Duodenal mucosa (tissue), 2 donors: ENCODE data around the gene MED17.
A peak's percentile ranks its signal among the peaks of the same experiment; 100 is the strongest.
"Not testable (repeated sequence)": the region's sequence is repeated elsewhere in the genome, so short reads cannot be mapped to it uniquely, and the experiment has no call there.

Experiments used
- H3K27ac ChIP-seq: one replicate; pipeline ENCODE4 v1.7.0; 2013; ENCODE audit warnings: low read depth, low read length
- H3K27me3 ChIP-seq, 2 donors: one replicate each; pipeline ENCODE4 v1.7.0; 2013; ENCODE audit warnings: low read length in 2 of 2, control low read depth in 1 of 2; ENCODE audit not compliant: insufficient read depth in 2 of 2, control insufficient read depth in 1 of 2
- H3K36me3 ChIP-seq, 2 donors: one replicate each; pipeline ENCODE4 v1.7.0; 2013; ENCODE audit warnings: low read length in 2 of 2, control low read depth in 1 of 2; ENCODE audit not compliant: insufficient read depth in 2 of 2, control insufficient read depth in 1 of 2
- H3K4me1 ChIP-seq, 2 donors: one replicate each; pipeline ENCODE4 v1.7.0; 2013; ENCODE audit warnings: low read length in 2 of 2, control low read depth in 1 of 2; ENCODE audit not compliant: insufficient read depth in 2 of 2, control insufficient read depth in 1 of 2
- H3K4me3 ChIP-seq, 2 donors: one replicate each; pipeline ENCODE4 v1.7.0; 2013; ENCODE audit warnings: low read length in 2 of 2, low read depth in 1 of 2
- H3K9ac ChIP-seq, 2 donors: one replicate each; pipeline ENCODE4 v1.7.0; 2013; ENCODE audit warnings: low read length in 2 of 2, low read depth in 1 of 2
- H3K9me3 ChIP-seq, 2 donors: one replicate each; pipeline ENCODE4 v1.7.0; 2013; ENCODE audit warnings: low read length in 2 of 2, control low read depth in 1 of 2; ENCODE audit not compliant: control insufficient read depth in 1 of 2

The MED17 gene

GRCh38 chr11:93773601-93774200 is 10.4 kb upstream of the MED17 start:
- no peaks in the 10 kb centered on the region for H3K36me3 ChIP-seq
- H3K4me3 ChIP-seq, result no peak overlapping the region
- no peaks in the 10 kb centered on the region for H3K9me3 ChIP-seq
- no peaks in the 10 kb centered on the region for H3K27me3 ChIP-seq
- H3K4me1 ChIP-seq, result no peaks in the 10 kb centered on the region
- no peak overlapping the region for H3K9ac ChIP-seq
- H3K27ac ChIP-seq, result no peak overlapping the region

- not testable (repeated sequence) for H3K4me1 ChIP-seq, H3K9me3 ChIP-seq, H3K4me3 ChIP-seq, H3K27me3 ChIP-seq, H3K27ac ChIP-seq, H3K9ac ChIP-seq, H3K36me3 ChIP-seq
These were observed 9.5 kb upstream of the MED17 start for GRCh38 chr11:93774560-93774959.

DNA sequence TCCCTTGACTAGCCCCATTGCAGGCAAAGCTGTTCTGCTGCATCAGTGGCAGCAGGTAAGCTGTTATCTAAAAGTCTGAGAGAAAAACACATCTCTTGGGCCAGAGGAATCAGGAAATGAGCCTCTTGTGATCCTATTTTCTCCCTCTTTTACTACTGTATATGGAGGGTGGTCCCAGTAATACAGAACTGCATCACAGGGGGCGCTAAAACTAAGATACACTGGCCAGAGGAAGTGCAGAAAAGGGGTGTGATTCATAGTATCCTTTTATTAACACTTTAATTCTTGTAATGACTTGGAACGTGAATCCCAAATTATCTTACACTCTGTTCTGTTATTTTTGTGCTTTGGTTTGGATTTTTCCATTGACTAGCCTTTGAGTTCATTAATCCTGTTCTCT is 8.8 kb upstream of the MED17 start:
- Histone ChIP-seq H3K36me3 (no peaks in the 10 kb centered on the region), H3K27ac (no peak overlapping the region), H3K27me3 (no peaks in the 10 kb centered on the region), H3K9ac (no peak overlapping the region), H3K4me1 (no peaks in the 10 kb centered on the region), H3K9me3 (no peaks in the 10 kb centered on the region), H3K4me3 (no peak overlapping the region)

GRCh38 chr11:93783362-93783761 is 720 bp upstream of the MED17 start:
- no peaks in the 10 kb centered on the region for H3K9me3 ChIP-seq
- H3K4me1 ChIP-seq, result peaks cover 21 to 33% of the 10 kb centered on the region in 2 donors
- H3K9ac ChIP-seq, result peak overlapping the region; percentile 37 to 95
- peak overlapping the region; percentile 94 to 99 for H3K4me3 ChIP-seq
- no peak overlapping the region for H3K27ac ChIP-seq
- H3K36me3 ChIP-seq, result peaks cover 0 to 2% of the 10 kb centered on the region in 2 donors
- no peaks in the 10 kb centered on the region for H3K27me3 ChIP-seq

- H3K36me3 ChIP-seq, result peaks cover 0 to 5% of the 10 kb centered on the region in 2 donors
- no peaks in the 10 kb centered on the region for H3K9me3 ChIP-seq
- H3K4me1 ChIP-seq, result peaks cover 21 to 33% of the 10 kb centered on the region in 2 donors
- H3K27me3 ChIP-seq, result no peaks in the 10 kb centered on the region
- peak overlapping the region; percentile 94 to 99 for H3K4me3 ChIP-seq
- H3K9ac ChIP-seq, result peak overlapping the region; percentile 37 to 95
- H3K27ac ChIP-seq, result no peak overlapping the region
These were observed 327 bp upstream of the MED17 start for GRCh38 chr11:93783765-93784144.

GRCh38 chr11:93784935-93785360 is 866 bp downstream of the MED17 start:
- Histone ChIP-seq H3K27ac (peak overlapping the region; percentile 17), H3K27me3 (no peaks in the 10 kb centered on the region), H3K36me3 (peaks cover 2 to 17% of the 10 kb centered on the region in 2 donors), H3K9ac (peak overlapping the region; percentile 95 to 96), H3K4me3 (peak overlapping the region; percentile 94 to 99), H3K4me1 (peaks cover 21 to 33% of the 10 kb centered on the region in 2 donors), H3K9me3 (no peaks in the 10 kb centered on the region)

GRCh38 chr11:93791493-93791892 is 7.4 kb downstream of the MED17 start:
- peaks cover 36 to 82% of the 10 kb centered on the region in 2 donors for H3K36me3 ChIP-seq

GRCh38 chr11:93796441-93797231 is 12.6 kb downstream of the MED17 start:
- Histone ChIP-seq H3K27me3 (no peaks in the 10 kb centered on the region), H3K9ac (no peak overlapping the region), H3K36me3 (peaks cover 32 to 79% of the 10 kb centered on the region in 2 donors), H3K9me3 (no peaks in the 10 kb centered on the region), H3K4me3 (no peak overlapping the region), H3K27ac (no peak overlapping the region), H3K4me1 (no peaks in the 10 kb centered on the region)

More at GRCh38 chr11:93791493-93791892, 7.4 kb downstream of the MED17 start:
- Histone ChIP-seq H3K27me3 (no peaks in the 10 kb centered on the region), H3K9ac (no peak overlapping the region), H3K9me3 (no peaks in the 10 kb centered on the region), H3K27ac (no peak overlapping the region), H3K4me1 (peaks cover 4 to 10% of the 10 kb centered on the region in 2 donors), H3K4me3 (no peak overlapping the region)

DNA sequence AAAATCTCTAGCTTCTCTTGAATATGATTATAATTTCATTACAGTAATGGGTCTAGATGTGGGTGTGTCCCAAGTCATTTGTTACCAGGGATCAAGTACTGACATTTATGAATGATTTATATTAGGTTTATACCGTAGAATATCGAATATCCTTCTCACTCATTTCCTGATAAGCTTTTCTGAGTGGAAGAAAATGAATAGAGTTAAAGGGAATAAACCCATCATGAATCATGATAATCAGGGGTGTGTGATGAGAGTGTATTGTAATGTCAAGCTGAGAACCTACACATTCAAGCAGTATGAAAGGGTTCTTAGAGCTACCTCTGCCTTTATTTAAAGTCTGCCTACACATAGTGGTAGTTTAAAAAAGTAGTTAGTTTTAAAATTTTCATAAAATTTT is 17.3 kb downstream of the MED17 start:
- Histone ChIP-seq H3K4me1 (no peaks in the 10 kb centered on the region), H3K9me3 (no peaks in the 10 kb centered on the region), H3K36me3 (peaks cover 32 to 67% of the 10 kb centered on the region in 2 donors), H3K27me3 (no peaks in the 10 kb centered on the region), H3K27ac (no peak overlapping the region), H3K4me3 (no peak overlapping the region), H3K9ac (no peak overlapping the region)

- Histone ChIP-seq H3K9me3 (no peaks in the 10 kb centered on the region), H3K36me3 (peaks cover 33 to 62% of the 10 kb centered on the region in 2 donors), H3K9ac (no peak overlapping the region), H3K4me3 (no peak overlapping the region), H3K27ac (no peak overlapping the region), H3K4me1 (no peaks in the 10 kb centered on the region), H3K27me3 (no peaks in the 10 kb centered on the region)
These were observed 20.8 kb downstream of the MED17 start for GRCh38 chr11:93804879-93805278.
